ENCODE measurements around the gene SLC27A1. TPM values are rescaled to one million over a fixed set of nuclear protein-coding genes. Genes with fewer than 3 reads are reported as not detected.
A peak's percentile ranks its signal among the peaks of the same experiment; 100 is the strongest.

The SLC27A1 gene
- total RNA-seq: 1 to 10 TPM; 1.5 to 2.1 (median 2.0) TPM

DNA sequence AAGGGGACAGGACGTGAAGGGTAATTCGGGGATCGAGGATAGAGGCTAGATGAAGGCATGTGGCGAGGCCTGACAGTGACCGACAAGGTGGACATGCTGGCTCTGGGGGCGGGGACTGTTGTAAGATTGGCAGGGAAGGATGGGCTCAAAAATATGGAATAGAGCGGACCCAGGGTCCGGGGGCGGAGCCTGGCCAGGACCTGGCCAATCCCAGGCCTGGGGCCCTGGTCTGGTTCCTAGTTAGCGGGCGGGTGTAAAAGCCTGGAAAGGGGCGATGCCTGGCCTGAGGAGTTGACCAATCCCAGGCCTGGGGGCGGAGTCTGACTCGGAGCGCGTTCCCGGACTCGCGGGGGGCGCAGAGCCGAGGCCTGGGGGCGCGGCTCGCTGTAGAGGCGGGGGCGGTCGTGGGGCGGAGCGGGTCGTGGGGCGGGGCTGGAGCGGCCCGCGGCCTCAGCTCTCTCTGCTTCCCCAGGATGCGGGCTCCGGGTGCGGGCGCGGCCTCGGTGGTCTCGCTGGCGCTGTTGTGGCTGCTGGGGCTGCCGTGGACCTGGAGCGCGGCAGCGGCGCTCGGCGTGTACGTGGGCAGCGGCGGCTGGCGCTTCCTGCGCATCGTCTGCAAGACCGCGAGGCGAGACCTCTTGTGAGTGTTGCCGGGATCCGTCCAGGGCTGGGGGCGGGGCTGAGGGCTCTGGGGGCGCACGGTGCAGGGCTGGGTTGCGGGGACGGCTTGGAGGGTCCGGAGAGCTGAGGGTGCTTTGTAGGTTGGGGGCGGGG lies at the start of gene SLC27A1:
Gene SLC27A1 (plus strand): TSS at position 457 of the 774 bp plus-strand sequence. CDS start 17 bp downstream, at position 474.
- peak; percentile 88 to 91 for ATAC-seq
- Mint-ChIP-seq H3K4me1 (ENCODE audit: low read depth) (peaks cover 28% of the 10 kb centered on the region), H3K36me3 (ENCODE audit: insufficient read depth) (no peaks in the 10 kb centered on the region), H3K9me3 (no peaks in the 10 kb centered on the region), H3K4me3 (peak within 1 kb of the TSS; percentile 91), H3K27me3 (ENCODE audit: low read depth) (no peaks in the 10 kb centered on the region)
- DNase-seq: peak; percentile 84

- DNase-seq: no peak
- Mint-ChIP-seq H3K36me3 (ENCODE audit: insufficient read depth) (peaks cover 3% of the 10 kb centered on the region), H3K4me1 (ENCODE audit: low read depth) (peaks cover 10% of the 10 kb centered on the region), H3K9me3 (no peaks in the 10 kb centered on the region), H3K27me3 (ENCODE audit: low read depth) (no peaks in the 10 kb centered on the region), H3K4me3 (no peak overlapping the region)
- no peak for ATAC-seq
Observed at GRCh38 chr19:17421942-17422341, 48.4 kb upstream of the SLC27A1 start.

DNA sequence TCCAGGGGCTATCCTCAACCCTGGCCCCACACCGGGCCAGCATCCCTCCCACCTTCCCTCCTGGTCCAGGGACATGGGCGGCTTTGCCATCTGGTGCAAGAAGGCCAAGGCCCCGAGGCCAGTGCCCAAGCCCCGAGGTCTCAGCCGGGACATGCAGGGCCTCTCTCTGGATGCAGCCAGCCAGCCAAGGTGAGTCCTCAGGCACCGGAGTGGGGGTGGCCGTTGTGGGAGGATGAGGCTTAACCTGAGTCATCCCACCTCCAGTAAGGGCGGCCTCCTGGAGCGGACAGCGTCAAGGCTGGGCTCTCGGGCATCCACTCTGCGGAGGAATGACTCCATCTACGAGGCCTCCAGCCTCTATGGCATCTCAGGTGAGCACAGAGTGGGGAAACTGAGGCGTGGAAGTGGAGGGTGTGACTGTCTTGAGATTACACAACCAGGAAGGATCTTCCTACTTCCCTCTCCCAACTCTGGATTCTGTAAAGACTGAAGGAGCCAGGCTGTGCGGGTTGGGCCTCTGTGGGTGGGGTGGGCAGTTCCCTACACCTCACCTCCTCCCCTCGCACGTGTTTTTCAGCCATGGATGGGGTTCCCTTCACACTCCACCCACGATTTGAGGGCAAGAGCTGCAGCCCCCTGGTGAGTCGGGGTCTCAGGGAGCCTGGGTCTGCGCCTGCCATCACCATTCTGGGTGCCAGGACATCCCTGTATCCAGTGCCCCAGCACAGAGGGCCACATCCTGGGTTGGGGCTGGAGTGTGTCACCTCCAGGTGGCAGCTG lies 46.7 kb upstream of the SLC27A1 start:
- Mint-ChIP-seq H3K4me1 (ENCODE audit: low read depth) (peaks cover 10% of the 10 kb centered on the region), H3K4me3 (no peak overlapping the region), H3K36me3 (ENCODE audit: insufficient read depth) (peaks cover 2% of the 10 kb centered on the region), H3K27me3 (ENCODE audit: low read depth) (no peaks in the 10 kb centered on the region), H3K9me3 (no peaks in the 10 kb centered on the region)
- DNase-seq: no peak
- no peak for ATAC-seq

- peaks cover 2% of the 10 kb centered on the region for H3K36me3 Mint-ChIP-seq (ENCODE audit: insufficient read depth)
- no peak overlapping the region for H3K4me3 Mint-ChIP-seq
- no peaks in the 10 kb centered on the region for H3K9me3 Mint-ChIP-seq
- H3K27me3 Mint-ChIP-seq (ENCODE audit: low read depth): no peaks in the 10 kb centered on the region
- ATAC-seq: peak; percentile 44 to 46
- DNase-seq: no peak
- H3K4me1 Mint-ChIP-seq (ENCODE audit: low read depth): peaks cover 2% of the 10 kb centered on the region
Observed at GRCh38 chr19:17424743-17425365, 45.5 kb upstream of the SLC27A1 start.

GRCh38 chr19:17429641-17430113 lies 40.6 kb upstream of the SLC27A1 start:
- Mint-ChIP-seq H3K4me3 (no peak overlapping the region), H3K36me3 (ENCODE audit: insufficient read depth) (no peaks in the 10 kb centered on the region), H3K9me3 (no peaks in the 10 kb centered on the region), H3K4me1 (ENCODE audit: low read depth) (no peaks in the 10 kb centered on the region), H3K27me3 (ENCODE audit: low read depth) (no peaks in the 10 kb centered on the region)
- DNase-seq (no peak), ATAC-seq (no peak)

DNA sequence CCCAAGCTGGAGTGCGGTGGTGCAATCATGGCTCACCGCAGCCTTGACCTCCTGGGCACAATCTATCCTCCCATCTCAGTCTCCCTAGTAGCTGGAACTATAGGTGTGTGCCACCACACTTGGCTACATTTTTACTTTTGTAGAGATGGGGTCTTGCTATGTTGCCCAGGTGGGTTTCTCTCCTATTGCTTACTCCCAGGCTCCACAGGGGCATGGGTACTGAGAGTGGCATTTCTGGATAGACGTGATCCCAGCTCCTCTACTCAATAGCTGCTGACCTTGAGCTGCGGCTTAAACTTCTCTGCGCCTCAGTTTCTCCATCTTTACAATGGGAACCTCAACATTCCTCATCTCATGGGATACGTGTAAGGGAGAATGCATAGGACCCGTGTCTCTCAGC lies 38.9 kb upstream of the SLC27A1 start:
- Mint-ChIP-seq H3K4me3 (no peak overlapping the region), H3K4me1 (ENCODE audit: low read depth) (no peaks in the 10 kb centered on the region), H3K36me3 (ENCODE audit: insufficient read depth) (no peaks in the 10 kb centered on the region), H3K9me3 (no peaks in the 10 kb centered on the region), H3K27me3 (ENCODE audit: low read depth) (no peaks in the 10 kb centered on the region)
- no peak for DNase-seq
- no peak for ATAC-seq

DNA sequence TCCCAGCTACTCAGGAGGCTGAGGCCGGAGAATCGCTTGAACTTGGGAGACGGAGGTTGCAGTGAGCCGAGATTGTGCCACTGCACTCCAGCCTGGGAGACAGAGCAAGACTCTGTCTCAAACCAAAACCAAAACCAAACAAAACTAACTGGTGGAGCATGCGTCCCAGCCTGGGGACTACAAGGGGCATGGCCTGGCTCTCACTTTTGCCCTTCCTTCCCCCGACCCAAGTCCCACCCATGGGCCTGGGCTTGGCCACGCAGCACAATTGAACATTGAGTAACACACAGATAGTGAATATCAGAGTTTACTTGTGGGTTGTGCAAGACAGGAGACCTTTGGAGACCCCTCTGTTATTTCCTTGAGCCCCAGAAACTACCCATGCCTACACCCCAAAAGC lies 35.1 kb upstream of the SLC27A1 start:
- Mint-ChIP-seq H3K9me3 (no peaks in the 10 kb centered on the region), H3K36me3 (ENCODE audit: insufficient read depth) (no peaks in the 10 kb centered on the region), H3K27me3 (ENCODE audit: low read depth) (peaks cover 3% of the 10 kb centered on the region), H3K4me1 (ENCODE audit: low read depth) (no peaks in the 10 kb centered on the region), H3K4me3 (no peak overlapping the region)
- no peak for ATAC-seq
- DNase-seq: no peak

DNA sequence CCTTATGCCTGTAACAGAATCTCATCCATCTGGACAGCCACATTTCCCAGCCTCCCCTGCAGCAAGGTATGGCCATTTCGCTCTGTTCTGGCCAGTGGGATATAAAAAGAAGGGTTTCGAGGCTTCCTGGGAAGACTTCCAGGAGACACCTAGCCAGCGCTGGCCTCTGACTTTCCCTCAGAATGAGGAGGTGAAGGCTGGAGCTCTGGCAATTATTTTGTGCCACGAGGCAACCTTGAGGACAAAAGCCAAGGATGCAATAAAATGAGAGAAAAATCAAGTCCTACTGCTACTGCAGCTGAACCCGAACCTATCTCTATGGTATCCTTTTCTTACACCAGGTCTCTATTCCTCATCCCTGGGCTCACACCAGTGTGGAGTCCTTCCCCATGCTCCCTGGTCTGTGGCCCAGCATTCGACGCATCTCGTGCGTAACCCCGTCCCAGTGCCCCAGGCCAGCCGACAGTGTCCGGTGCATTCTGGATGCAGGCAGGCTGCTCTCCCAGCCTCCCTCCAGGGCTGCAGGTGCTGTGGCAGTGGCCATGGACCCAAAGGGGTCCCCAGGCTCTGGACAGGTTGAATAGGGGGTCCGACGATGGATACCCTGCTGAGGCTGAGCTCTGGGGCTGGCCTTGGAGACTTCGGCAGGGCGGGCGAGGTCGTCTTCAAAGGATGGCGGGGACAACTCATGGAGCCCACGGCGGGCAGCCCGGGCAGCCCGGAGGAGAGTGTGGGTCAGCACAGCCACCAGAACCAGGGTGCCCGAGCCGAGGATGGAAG lies 34.0 kb upstream of the SLC27A1 start:
- DNase-seq (no peak), ATAC-seq (no peak)
- Mint-ChIP-seq H3K9me3 (no peaks in the 10 kb centered on the region), H3K4me3 (no peak overlapping the region), H3K27me3 (ENCODE audit: low read depth) (peaks cover 3% of the 10 kb centered on the region), H3K4me1 (ENCODE audit: low read depth) (no peaks in the 10 kb centered on the region), H3K36me3 (ENCODE audit: insufficient read depth) (no peaks in the 10 kb centered on the region)

DNA sequence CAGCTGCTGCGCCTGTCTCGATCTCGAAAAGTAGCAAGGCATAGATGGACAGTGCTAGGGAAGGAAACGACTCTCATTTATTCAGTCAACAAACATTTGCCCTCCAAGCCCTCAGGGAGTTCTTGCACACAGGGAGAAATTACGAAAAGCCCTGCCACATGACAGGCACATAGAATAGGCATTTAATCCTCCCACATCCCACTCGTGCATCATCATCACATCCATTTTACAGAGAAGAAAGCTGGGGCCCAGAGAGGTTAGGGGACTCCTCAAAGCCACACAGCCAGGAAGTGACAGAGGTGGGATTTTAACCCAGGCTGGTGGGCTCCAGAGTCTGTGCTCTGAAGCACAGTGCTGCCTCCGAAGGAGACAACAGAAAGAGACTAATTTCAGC lies 33.5 kb upstream of the SLC27A1 start:
- ATAC-seq: no peak
- no peak overlapping the region for H3K4me3 Mint-ChIP-seq
- no peaks in the 10 kb centered on the region for H3K9me3 Mint-ChIP-seq

GRCh38 chr19:17441241-17442021 lies 28.9 kb upstream of the SLC27A1 start:
- Mint-ChIP-seq H3K4me3 (no peak overlapping the region), H3K27me3 (ENCODE audit: low read depth) (peaks cover 3% of the 10 kb centered on the region), H3K36me3 (ENCODE audit: insufficient read depth) (no peaks in the 10 kb centered on the region), H3K4me1 (ENCODE audit: low read depth) (no peaks in the 10 kb centered on the region), H3K9me3 (no peaks in the 10 kb centered on the region)
- no peak for DNase-seq
- peak; percentile 73 to 88 for ATAC-seq

More for the DNA sequence above, 33.5 kb upstream of the SLC27A1 start:
- DNase-seq: no peak
- Mint-ChIP-seq H3K4me1 (ENCODE audit: low read depth) (no peaks in the 10 kb centered on the region), H3K36me3 (ENCODE audit: insufficient read depth) (no peaks in the 10 kb centered on the region), H3K27me3 (ENCODE audit: low read depth) (peaks cover 3% of the 10 kb centered on the region)

GRCh38 chr19:17445526-17446165 lies 24.7 kb upstream of the SLC27A1 start:
- no peaks in the 10 kb centered on the region for H3K36me3 Mint-ChIP-seq (ENCODE audit: insufficient read depth)
- H3K9me3 Mint-ChIP-seq: no peaks in the 10 kb centered on the region
- DNase-seq (no peak), ATAC-seq (no peak)
- peaks cover 13% of the 10 kb centered on the region for H3K4me1 Mint-ChIP-seq (ENCODE audit: low read depth)
- H3K27me3 Mint-ChIP-seq (ENCODE audit: low read depth): peaks cover 11% of the 10 kb centered on the region
- no peak overlapping the region for H3K4me3 Mint-ChIP-seq

GRCh38 chr19:17447704-17448130 lies 22.6 kb upstream of the SLC27A1 start:
- peak overlapping the region; percentile 16 for H3K4me3 Mint-ChIP-seq
- peaks cover 11% of the 10 kb centered on the region for H3K27me3 Mint-ChIP-seq (ENCODE audit: low read depth)
- peaks cover 15% of the 10 kb centered on the region for H3K4me1 Mint-ChIP-seq (ENCODE audit: low read depth)
- no peaks in the 10 kb centered on the region for H3K36me3 Mint-ChIP-seq (ENCODE audit: insufficient read depth)
- no peaks in the 10 kb centered on the region for H3K9me3 Mint-ChIP-seq
- no peak for ATAC-seq
- DNase-seq: no peak

All from activated T-cell treated with anti-CD3 and anti-CD28 coated beads, Interleukin-2, amount 50 U/mL, for 4 hours (primary cell).